NCI-H82 treated with DMSO at 0.1 percent for 48 hours (cell line): ENCODE measurements around the gene KIF26A.

Source experiments
- DNase-seq: peaks from one replicate; lab custom pipeline; 2025; ENCODE audit not compliant: unreplicated experiment; lab: John Stamatoyannopoulos, UW

KIF26A gene

GRCh38 chr14:104129556-104129955 is 8.8 kb upstream of the KIF26A start:
- no peak for DNase-seq

- DNase-seq, result peak; percentile 0
Observed at GRCh38 chr14:104130974-104131651, 7.3 kb upstream of the KIF26A start.

- DNase-seq, result no peak
Observed at GRCh38 chr14:104131968-104132732, 6.2 kb upstream of the KIF26A start.

- no peak for DNase-seq
Observed at GRCh38 chr14:104132981-104133380, 5.4 kb upstream of the KIF26A start.

- no peak for DNase-seq
Observed at GRCh38 chr14:104133496-104133895, 4.9 kb upstream of the KIF26A start.

DNA sequence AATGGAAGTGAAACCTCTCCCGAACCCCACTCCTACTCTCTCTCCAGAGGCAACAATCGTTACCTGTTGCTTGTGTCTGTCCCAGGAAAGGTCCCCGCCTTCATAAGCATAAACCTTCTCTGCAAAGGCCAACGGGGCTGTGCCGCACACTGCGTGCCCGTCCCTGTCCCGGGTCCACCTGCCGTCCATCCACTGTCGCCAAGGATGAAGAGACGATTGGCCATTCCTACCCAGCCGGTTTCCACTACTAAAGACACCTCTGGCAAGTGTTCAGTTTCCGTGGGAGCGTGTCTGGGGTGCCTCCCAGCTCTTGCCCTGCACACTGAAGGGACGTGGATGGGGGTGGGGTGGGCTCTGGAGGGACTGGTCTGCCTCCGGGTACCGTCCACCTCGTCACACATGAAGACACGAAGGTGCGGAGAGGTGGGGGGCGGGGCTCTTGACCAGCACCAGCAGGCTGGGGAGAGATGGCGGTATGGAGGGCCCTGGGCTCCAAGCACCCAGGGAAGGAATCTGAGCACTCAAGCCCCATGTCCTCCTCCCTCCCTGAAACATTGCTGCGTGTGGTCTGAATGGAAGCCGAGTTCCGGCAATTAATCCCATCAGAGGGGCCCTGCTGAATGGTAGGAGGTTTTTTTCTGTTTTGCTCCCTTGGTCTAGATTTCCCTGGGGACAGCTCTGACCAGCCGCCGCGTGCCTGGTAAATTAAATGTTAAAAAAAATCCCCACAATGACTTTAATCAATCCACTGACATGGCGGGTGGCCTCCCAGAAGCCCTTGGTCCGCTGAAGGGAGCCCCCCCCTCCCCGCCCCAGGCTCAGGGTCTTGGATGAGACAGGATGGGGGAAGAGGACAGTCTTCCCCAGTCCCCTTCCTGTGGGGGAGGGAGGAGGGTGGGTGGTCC is 4.1 kb upstream of the KIF26A start:
- DNase-seq, result peak; percentile 30

GRCh38 chr14:104135121-104135903 is 3.1 kb upstream of the KIF26A start:
- peak; percentile 25 for DNase-seq

DNA sequence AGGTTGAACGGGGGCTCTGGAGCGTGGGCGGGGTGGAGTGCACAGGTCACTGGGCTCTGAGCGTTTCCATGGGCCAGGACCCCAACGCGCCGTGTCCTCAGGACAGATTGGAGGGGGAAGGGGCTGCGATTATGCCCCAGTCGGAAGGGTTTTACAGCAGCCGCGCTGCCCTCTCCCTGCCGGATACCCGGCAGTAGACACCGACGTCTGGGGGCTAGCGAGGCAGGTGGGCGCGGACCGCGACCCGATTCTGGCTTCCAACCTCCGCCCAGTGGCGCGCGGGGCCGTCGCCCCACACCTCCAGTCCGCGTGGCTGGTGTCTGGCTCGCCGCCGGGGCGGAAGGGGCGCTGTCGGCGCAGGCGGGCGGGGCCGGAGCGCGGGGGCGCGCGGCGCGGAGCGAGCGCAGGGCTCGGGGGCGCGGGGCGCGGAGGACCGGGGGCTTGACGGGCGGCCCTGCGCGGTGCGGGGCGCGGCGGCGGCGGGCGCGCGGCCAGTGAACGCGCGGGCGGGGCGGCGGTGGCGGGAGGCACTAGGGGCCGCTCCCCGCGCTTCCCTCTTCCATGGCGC is 2.4 kb upstream of the KIF26A start:
- DNase-seq, result no peak

DNA sequence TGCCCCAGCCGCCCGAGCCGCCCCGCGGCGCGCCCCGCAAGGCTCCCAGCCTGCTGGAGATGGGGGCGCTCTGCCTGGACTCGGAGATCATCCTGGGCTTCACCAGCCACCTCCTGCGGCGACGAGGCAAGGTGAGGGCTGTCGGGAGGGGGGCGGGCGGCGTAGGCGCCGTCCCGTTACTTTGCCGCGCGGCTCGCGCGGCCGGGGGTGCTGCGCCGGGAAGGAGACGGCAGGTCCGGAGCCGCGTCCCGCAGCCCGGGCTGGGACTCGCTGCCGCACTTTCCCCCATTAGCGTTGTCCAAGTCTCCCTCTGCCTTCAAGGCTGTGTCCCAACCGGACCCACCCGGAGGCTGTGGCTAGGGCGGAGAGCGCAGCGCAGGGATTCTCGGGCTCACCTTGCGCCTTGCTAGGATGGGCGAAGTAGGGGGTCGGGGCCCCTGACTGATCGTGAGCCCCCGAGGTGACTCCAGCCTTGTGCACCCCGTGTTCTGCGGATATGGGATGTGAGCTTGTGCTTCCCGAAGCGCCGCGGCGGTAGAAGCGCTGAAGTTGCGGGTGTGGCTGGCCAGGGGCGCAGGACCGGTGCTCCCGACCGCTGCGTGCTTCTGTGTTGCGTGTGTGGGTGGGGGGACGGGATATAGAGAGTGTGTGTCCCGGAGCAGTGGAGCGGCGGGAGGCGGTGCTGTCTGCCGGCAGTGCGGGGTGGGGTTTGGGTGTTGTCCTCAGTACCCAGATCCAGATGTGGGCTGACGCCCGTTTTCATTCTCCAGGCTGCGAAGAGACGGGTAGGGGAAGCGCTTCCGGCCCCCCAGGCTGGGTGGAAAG is 1.7 kb upstream of the KIF26A start:
- no peak for DNase-seq

DNA sequence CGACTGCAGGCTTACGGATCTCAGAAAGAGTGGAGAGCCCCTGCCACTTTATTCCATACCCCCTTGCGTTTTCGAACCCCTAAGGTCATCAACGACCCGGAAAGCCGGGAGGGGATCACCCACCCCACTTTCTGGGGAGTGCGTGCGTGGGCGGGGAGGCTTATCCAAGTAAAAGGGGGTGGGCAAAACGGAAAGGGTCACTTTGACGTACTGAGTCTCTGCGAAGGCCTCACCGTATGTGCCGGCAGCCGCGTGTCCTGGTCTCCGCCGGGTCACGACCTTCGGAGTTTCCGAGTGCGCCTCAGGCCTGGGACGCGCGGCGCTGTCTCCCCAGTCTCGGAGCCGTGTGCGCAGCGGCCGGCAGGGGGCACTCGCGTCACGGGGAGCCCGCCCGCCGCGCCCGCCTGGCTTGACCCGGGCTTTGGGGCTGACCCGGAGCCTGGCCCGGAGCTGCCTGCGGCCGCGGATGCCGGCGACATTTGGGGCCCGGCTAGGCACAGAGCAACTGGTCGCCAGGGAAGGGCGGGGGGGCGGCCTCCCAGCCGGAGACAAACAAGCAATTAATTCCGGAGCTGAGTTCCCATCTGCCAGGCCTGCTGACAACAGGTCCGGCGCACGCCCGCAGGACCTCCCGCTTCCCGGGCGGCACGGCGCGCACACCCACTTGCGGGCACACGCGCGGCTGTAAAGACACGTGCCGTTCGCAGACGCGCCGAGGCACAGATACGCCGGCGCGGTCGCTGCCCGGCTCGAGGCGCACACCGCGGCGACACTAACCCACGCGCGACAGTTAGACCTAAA is 890 bp upstream of the KIF26A start:
- DNase-seq, result peak; percentile 24

DNA sequence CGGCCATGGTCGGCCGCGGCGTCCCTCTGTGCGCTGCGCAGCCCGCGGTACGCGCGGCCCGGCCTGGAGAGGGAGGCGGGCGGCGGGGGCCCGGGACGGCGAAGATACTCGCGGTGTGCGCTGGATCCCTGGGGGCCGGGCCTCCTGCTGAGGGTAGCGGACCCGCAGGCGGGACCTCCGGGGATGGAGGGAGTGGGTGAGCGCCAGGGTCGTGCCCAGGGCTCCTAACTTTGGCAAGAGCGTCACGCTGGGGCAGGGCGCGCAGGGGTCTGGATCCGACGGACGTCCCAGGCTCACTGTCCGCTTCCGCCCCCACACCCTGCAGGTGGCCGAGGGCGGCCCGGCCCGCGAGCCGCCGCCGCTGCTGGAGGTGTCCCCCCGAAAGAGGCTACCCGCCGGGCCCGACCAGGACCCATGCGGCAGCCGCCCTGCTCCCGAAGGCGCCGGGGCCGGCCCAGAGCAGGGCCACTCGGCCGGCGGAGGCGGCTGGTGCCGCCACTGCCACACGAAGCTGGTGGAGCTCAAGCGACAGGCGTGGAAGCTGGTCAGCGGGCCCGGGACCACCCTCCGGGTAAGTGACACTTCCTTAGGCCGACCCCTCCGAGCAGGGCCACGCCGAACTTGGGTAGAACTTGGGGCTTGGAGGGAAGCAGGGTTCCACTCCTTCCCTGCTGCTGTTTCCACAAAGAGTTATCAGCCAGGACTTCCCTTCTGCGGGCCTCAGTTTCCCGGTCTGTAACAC is 502 bp downstream of the KIF26A start:
- DNase-seq, result no peak

- DNase-seq, result no peak
Observed at GRCh38 chr14:104139460-104140212, 1.2 kb downstream of the KIF26A start.

DNA sequence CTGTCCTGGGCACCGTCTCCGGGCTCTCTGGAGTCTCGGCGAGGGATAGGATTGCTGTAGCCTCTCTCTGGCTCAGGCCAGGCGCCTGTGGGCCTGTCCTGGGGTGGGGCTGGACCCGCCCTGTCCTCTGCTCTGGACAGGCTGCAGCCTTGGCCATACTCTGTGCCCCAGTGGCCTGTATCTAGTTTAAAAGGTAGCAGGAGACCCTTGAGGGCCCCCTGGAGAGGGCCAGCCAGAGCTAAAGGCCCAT is 1.8 kb downstream of the KIF26A start:
- no peak for DNase-seq

DNA sequence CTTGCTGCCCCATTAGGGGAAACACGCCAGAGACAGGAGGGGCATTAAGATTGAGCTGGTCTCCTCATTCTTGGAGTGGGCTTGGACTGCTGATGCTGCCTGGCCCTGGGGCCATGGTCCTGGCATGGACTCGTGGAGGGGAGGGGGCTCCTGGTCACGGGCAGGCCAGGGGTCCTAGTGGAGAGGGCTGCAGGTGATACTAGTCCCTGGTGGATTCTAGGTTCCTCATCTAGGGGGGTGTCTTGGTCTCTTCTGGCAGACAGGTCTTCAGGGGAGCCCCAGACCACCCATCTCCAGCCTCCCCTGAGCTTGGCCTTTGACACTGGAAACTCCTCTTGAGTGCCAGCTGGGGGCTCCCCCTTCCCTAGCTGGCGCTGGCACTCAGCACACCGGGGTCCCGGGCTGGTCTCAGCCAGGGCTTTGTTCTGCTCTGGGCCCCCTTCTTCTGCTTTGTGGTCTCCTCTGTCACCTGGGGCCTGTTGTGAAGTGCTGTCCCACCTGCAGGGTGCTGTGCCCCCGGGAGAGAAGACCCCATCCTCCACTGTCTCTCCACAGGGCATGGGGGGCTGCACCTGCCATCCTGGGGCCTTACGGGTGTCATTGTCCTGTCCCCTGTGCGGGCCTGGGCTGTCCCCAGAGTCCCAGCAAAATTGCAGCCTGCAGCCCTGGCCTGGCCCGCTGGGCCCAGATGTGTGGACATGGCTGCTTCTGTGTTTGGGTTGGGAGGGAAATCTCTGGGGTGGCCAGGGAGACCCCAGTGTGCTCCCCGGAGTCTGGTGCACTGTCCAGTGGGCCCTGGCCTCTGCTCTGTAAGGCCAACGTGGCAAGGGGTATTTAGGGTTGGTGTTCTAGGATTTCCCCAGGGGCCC is 2.3 kb downstream of the KIF26A start:
- no peak for DNase-seq

DNA sequence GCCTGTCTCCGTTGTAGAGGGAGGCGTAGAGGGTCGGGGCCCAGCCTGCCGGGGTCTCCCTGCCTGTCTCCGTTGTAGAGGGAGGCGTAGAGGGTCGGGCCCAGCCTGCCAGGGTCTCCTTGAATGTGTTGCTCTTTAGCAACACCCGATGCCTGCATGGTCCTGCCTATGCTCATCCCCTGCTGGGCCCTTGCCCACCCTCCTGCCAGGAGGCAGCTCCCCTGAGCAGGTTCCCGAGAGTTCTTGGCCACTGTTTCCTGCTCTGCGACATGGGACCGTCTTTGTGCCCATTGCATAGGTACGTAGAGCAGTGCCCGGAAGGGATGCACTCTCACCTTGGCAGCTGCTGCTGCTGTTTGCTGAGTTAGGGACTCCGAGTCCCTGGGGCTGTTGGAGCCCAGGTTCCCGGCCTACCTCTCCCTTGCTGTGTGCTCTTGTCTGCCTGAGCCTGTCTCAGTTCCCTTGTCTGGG is 3.3 kb downstream of the KIF26A start:
- no peak for DNase-seq

DNA sequence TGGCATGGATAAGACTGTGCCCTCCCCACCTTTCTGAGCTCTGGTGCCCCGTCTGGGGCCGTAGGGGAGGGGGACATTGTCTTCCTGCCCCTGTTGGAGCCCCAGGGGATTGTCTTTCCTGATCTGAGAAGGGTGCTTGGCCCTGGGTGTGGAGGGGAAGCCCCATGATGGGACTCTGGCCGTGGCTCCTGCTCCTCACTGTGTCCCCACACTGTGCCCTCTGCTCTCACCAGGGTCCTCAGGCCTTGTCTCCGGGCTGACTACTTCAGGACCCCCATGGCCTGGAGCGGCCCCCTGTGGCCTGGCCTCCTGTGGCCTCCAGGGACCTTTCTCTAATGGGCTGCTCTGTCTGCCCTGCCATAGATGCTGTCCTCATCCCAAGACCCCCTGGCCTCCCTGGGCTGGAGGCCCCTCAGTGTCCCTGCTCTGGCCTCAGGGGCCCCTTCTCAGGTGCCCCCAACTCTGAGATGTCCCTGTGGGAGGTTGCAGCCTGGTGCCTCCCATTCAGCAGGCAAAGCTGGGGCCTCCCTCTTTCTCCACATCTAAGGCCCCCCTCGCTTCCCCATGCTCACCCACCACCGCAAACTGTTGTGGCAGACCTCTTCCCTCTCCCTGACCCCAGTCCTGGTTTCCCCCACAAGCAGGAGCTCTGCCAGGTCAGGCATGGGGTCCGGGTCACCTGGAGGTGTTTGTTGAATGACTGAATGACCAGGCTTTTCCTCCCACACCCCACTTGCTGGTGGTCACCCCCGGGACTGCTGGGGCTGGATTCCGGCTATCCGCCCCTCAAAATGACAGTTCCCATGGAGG is 4.0 kb downstream of the KIF26A start:
- no peak for DNase-seq
